Kidney (tissue), 14 donors: ENCODE data around the gene TADA3. TPM values are rescaled to one million over a fixed set of nuclear protein-coding genes. Genes with fewer than 3 reads are reported as not detected.

ENCODE experiments used
- DNase-seq, 5 donors: peaks; one replicate each; pipeline ENCODE4 v3.0.0-alpha.2; 2013 to 2020
- FAIRE-seq: peaks from 2 replicates; lab custom pipeline; 2012; peaks lifted over from hg19 to GRCh38; lab: Jason Lieb, UNC
- H3K27ac ChIP-seq, 2 donors: one replicate each; pipeline ENCODE4 v1.7.0; 2013; ENCODE audit warnings: low read depth in 2 of 2, low read length in 2 of 2, inconsistent platforms in 1 of 2
- H3K27me3 ChIP-seq: one replicate; pipeline ENCODE4 v1.7.1; 2013; ENCODE audit warnings: low read length, inconsistent platforms; ENCODE audit not compliant: control insufficient read depth, insufficient read depth
- H3K36me3 ChIP-seq, 3 donors: one replicate each; pipeline versions ENCODE4 v1.7.0 to v1.7.1; 2013; ENCODE audit warnings: low read length in 3 of 3, control low read depth in 1 of 3, inconsistent platforms in 1 of 3; ENCODE audit not compliant: insufficient read depth in 3 of 3, control insufficient read depth in 2 of 3
- H3K4me1 ChIP-seq, 3 donors: one replicate each; pipeline versions ENCODE4 v1.7.0 to v1.7.1; 2013; ENCODE audit warnings: low read length in 3 of 3, inconsistent platforms in 1 of 3, low read depth in 1 of 3; ENCODE audit not compliant: control insufficient read depth in 2 of 3, insufficient read depth in 2 of 3
- H3K4me3 ChIP-seq, 3 donors: one replicate each; pipeline versions ENCODE4 v1.7.0 to v1.8.1; 2013; ENCODE audit warnings: low read length in 3 of 3, control low read depth in 1 of 3, inconsistent platforms in 1 of 3
- H3K9ac ChIP-seq, 3 donors: one replicate each; pipeline versions ENCODE4 v1.7.0 to v1.7.1; 2013; ENCODE audit warnings: low read length in 3 of 3, control low read depth in 1 of 3, inconsistent platforms in 1 of 3
- H3K9me3 ChIP-seq, 3 donors: one replicate each; pipeline versions ENCODE4 v1.7.0 to v1.7.1; 2013; ENCODE audit warnings: low read length in 3 of 3, control low read depth in 1 of 3, inconsistent platforms in 1 of 3; ENCODE audit not compliant: control insufficient read depth in 2 of 3, insufficient read depth in 1 of 3
- intact Hi-C: fragments of 100-400 bp; cut with DNase I; formaldehyde crosslinking; loops from one replicate; pipeline ENCODE4 v1.11.1; 2022
- polyA plus RNA-seq: library from polyadenylated mRNA; stranded (reverse); fragments of 350-450 nt; fragmentation: Illumina TruSeq; extraction: RNeasy Lipid Tissue Mini Kit (QIAGEN cat#74804); gene quantifications from one replicate; pipeline ENCODE4 v1.2.3, GENCODE V29; 2014; ENCODE audit warnings: low read depth, low replicate concordance; ENCODE audit not compliant: insufficient read depth
- total RNA-seq: library from RNA; stranded (reverse); fragmentation: NEBNext Ultra II Directional; extraction: Animal tissue kit (Norgen Biotek cat#: 25700); gene quantifications from one replicate; pipeline ENCODE4 v1.2.1, GENCODE V29; 2021
- TF ChIP-seq, protein P1 (sequence below): IDR thresholded peaks from 3 replicates; pipeline ENCODE4 v1.5.1; 2012; ENCODE audit warnings: mild to moderate bottlenecking, moderate library complexity, borderline replicate concordance; ENCODE audit not compliant: insufficient read depth; ENCODE audit errors: extremely low read depth
- donor health status: control.
- donor health status: control.
- donor health status: control.
- donor health status: control.
- donor health status: control.
- donor health status: DM: yes; HTN: yes; CAD: no.
- donor health status: Normal renal cell carcinoma (clear cell type).

TADA3 gene
- total and polyA plus RNA-seq, 2 donors from 2014 or later = 58.4 to 65.1 TPM

DNA sequence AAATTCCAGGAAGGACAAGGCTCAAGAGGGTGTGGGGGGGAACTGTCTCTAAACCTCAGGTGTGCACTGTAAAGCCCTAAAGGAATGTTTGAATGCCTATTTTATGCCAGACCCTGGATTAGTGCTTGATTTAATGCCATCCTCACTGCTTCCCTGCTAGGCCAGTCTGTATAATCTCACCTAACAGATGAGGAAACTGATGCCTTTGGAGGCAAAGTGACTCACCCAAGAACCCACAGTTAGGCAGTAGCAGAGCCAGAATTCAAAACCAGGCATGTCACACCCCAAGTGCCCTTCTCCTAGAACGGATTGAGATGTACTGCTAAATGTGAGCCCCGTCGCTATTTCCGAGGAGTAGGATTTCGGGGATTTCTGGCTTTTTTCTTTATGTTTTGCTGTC, 30.4 kb downstream of the TADA3 start:
- Histone ChIP-seq H3K9me3 (no peaks in the 10 kb centered on the region), H3K27me3 (no peaks in the 10 kb centered on the region), H3K36me3 (peaks cover 6 to 27% (median 7%) of the 10 kb centered on the region in 3 donors), H3K4me1 (peaks cover 0 to 4% (median 0%) of the 10 kb centered on the region in 3 donors), H3K27ac (no peak overlapping the region), H3K9ac (no peak overlapping the region), H3K4me3 (no peak overlapping the region)
- intact Hi-C loops = no loop called here
- DNase-seq = no peak
- no peak for FAIRE-seq
- TF ChIP-seq, protein P1, sequence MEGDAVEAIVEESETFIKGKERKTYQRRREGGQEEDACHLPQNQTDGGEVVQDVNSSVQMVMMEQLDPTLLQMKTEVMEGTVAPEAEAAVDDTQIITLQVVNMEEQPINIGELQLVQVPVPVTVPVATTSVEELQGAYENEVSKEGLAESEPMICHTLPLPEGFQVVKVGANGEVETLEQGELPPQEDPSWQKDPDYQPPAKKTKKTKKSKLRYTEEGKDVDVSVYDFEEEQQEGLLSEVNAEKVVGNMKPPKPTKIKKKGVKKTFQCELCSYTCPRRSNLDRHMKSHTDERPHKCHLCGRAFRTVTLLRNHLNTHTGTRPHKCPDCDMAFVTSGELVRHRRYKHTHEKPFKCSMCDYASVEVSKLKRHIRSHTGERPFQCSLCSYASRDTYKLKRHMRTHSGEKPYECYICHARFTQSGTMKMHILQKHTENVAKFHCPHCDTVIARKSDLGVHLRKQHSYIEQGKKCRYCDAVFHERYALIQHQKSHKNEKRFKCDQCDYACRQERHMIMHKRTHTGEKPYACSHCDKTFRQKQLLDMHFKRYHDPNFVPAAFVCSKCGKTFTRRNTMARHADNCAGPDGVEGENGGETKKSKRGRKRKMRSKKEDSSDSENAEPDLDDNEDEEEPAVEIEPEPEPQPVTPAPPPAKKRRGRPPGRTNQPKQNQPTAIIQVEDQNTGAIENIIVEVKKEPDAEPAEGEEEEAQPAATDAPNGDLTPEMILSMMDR = no peak

DNA sequence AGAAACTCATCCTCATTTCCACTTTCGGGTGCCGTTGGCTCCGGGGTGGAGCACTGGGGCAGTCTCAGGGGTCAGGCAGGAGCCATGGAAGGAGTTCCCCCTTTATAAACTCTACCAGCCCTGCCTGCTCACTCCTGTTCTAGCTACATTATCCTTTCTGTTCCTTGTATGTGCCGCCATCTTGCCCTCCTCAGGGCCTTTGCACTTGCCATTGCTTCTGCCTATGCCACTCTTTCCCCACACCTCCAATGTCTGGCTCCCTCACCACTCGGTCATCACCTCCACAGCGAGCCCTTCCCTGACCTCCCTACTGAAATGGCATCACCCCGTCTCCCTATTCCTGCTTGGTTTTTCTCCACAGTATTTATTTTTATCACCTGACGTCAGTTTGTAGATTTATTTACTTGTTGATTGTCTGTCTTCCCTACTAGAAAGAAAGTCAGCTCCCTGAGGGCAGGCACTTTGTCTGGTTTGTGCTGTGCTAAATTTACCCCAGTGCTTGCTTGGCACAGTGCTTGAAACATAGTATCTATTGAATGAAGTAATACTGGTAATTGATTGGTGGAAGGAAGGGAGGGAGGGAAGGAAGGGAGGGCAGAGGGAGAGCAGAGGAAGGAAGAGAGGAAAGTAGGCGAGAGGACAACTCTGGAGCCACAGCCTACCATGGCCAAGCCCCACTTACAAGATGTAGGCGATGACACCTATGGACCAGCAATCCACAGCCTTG, 31.3 kb downstream of the TADA3 start:
- intact Hi-C loops = no loop called here
- no peak overlapping the region for H3K27ac ChIP-seq
- no peaks in the 10 kb centered on the region for H3K9me3 ChIP-seq
- no peak for FAIRE-seq
- H3K36me3 ChIP-seq = peaks cover 6 to 32% (median 14%) of the 10 kb centered on the region in 3 donors
- TF ChIP-seq, protein P1 = no peak
- no peak overlapping the region for H3K4me3 ChIP-seq
- no peaks in the 10 kb centered on the region for H3K27me3 ChIP-seq
- H3K9ac ChIP-seq = no peak overlapping the region
- no peak for DNase-seq
- H3K4me1 ChIP-seq = peaks cover 0 to 2% (median 0%) of the 10 kb centered on the region in 3 donors

DNA sequence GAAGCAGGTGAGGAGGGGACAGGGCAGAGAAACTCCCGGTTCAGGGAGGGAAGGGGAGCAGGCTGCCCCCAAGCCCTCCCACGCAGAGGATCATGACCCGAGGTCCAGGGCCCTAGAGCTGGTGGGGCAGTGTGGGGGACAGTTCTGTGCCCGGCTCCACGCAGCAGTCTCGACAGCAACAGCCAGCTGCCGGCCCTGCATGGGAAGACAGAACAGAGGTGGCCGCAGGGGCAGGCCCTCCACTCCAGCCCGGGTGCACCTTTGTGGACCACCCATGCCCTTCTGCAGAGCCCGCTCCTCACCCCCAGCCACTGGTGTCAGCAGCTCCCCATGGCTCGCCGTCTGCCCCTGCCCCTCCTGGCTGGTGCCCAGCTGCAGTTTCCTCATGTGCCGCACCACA, 34.8 kb downstream of the TADA3 start:
- Histone ChIP-seq H3K4me1 (peaks cover 0 to 4% (median 3%) of the 10 kb centered on the region in 3 donors), H3K4me3 (no peak overlapping the region), H3K9me3 (no peaks in the 10 kb centered on the region), H3K27ac (no peak overlapping the region), H3K36me3 (peaks cover 6 to 30% (median 21%) of the 10 kb centered on the region in 3 donors), H3K27me3 (no peaks in the 10 kb centered on the region), H3K9ac (no peak overlapping the region)
- no peak for FAIRE-seq
- DNase-seq = no peak
- intact Hi-C loops = no loop called here
- TF ChIP-seq, protein P1 = no peak
